ENCODE results near the gene CBFB.

Gene CBFB

GRCh38 chr16:67149276-67150046, 120.5 kb downstream of the CBFB start:
- Histone ChIP-seq H3K27me3 (ENCODE audit: control insufficient read depth, insufficient read depth, low read length) (no peaks in the 10 kb centered on the region), H3K9me3 (ENCODE audit: control insufficient read depth, low read length) (no peaks in the 10 kb centered on the region), H3K4me1 (ENCODE audit: control insufficient read depth, insufficient read depth, low read length) (peaks cover 10% of the 10 kb centered on the region), H3K9ac (ENCODE audit: low read length) (no peak overlapping the region), H3K4me3 (ENCODE audit: low read length) (no peak overlapping the region), H3K36me3 (ENCODE audit: control insufficient read depth, insufficient read depth, low read length) (peaks cover 9% of the 10 kb centered on the region)

DNA sequence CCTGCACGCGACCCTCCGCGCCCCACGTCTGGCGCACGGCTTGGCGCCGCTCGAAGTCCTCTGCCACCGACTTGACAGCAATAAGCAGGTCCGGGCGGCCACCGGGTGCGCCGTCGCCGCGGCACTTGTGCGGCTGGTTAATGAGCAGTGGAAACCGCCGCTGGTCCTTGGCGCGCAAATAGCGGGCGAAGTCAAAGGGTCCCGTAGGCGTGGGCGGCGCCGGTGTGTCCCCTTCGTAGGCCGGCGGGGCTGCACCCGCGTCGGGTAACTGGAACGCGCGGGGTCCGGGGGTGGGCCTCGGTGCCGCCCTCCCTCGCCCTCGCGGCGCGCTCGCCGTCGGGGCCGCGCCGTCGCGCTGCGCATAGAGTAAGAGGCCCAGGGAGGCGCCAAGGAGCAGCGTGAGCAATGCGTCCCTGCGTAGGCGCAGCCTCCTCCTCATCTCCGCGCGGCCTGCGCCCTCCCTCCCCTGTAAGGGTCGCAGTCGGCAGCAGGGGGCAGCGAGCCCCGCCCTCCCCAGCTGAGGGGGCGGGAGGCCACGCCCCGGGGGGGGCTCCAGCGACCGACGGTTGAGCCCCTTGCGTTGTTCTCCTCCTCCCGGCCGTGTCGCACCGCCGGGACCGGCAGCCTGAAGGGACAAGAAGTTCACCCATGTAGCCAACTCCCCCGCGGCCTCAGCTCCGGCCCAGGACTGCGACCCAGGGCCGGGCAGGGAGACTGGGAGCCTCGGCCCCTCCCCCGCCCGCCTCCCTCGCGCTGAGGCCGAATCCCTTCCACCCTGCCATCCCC, 121.3 kb downstream of the CBFB start:
- peak overlapping the region; percentile 72 for H3K9ac ChIP-seq (ENCODE audit: low read length)
- peak overlapping the region; percentile 57 for H3K4me3 ChIP-seq (ENCODE audit: low read length)
- no peaks in the 10 kb centered on the region for H3K9me3 ChIP-seq (ENCODE audit: control insufficient read depth, low read length)
- peaks cover 4% of the 10 kb centered on the region for H3K36me3 ChIP-seq (ENCODE audit: control insufficient read depth, insufficient read depth, low read length)
- H3K4me1 ChIP-seq (ENCODE audit: control insufficient read depth, insufficient read depth, low read length) = peaks cover 10% of the 10 kb centered on the region
- no peaks in the 10 kb centered on the region for H3K27me3 ChIP-seq (ENCODE audit: control insufficient read depth, insufficient read depth, low read length)
